GM23338 (cell line): ENCODE measurements around the gene TMEM145. TPM values are rescaled to one million over a fixed set of nuclear protein-coding genes. Genes with fewer than 3 reads are reported as not detected.

Source experiments
- ATAC-seq: fragments of 200-7000 bp; cut with Tn5 transposase; 3 replicates; pipeline ENCODE4 v1.9.1; 2020
- DNase-seq: peaks from one replicate; pipeline ENCODE4 v3.0.0-alpha.2; 2015; ENCODE audit warnings: low spot score
- H2AFZ ChIP-seq: fragments of 200-600 bp; sonication (generic); 2 replicates; pipeline ENCODE4 v1.8.0; 2016; ENCODE audit warnings: antibody characterized with exemption, mild to moderate bottlenecking, moderate library complexity
- H3F3A ChIP-seq: fragments of 200-600 bp; sonication (generic); replicated peaks from 2 replicates; pipeline ENCODE4 v1.8.0; 2017; ENCODE audit warnings: antibody characterized with exemption, mixed run types, low read depth
- H3K27ac ChIP-seq: fragments of 200-600 bp; sonication (generic); 2 replicates; pipeline ENCODE4 v1.6.1; 2016; ENCODE audit warnings: low read depth
- H3K27me3 ChIP-seq: fragments of 200-600 bp; sonication (generic); 2 replicates; pipeline ENCODE4 v1.8.0; 2016; ENCODE audit warnings: mild to moderate bottlenecking, mixed run types, moderate library complexity; ENCODE audit not compliant: insufficient read depth
- H3K36me3 ChIP-seq: fragments of 200-600 bp; sonication (generic); 2 replicates; pipeline ENCODE4 v1.8.0; 2016; ENCODE audit warnings: mild to moderate bottlenecking; ENCODE audit not compliant: insufficient read depth
- H3K4me1 ChIP-seq: fragments of 200-600 bp; sonication (generic); 2 replicates; pipeline ENCODE4 v1.8.0; 2016; ENCODE audit warnings: mild to moderate bottlenecking, moderate library complexity; ENCODE audit not compliant: insufficient read depth
- H3K4me2 ChIP-seq: fragments of 200-600 bp; sonication (generic); 2 replicates; pipeline ENCODE4 v1.7.1; 2017; ENCODE audit warnings: mixed run types
- H3K4me3 ChIP-seq: fragments of 200-600 bp; sonication (generic); 2 replicates; pipeline ENCODE4 v1.6.1; 2016; ENCODE audit warnings: mixed run types
- H3K79me2 ChIP-seq: fragments of 200-600 bp; sonication (generic); replicated peaks from 2 replicates; pipeline ENCODE4 v1.8.0; 2017; ENCODE audit warnings: mild to moderate bottlenecking; ENCODE audit not compliant: insufficient read depth
- H3K9me2 ChIP-seq: fragments of 200-600 bp; sonication (generic); 2 replicates; pipeline ENCODE4 v1.8.0; 2017; ENCODE audit not compliant: insufficient read depth
- H4K20me1 ChIP-seq: fragments of 200-600 bp; sonication (generic); replicated peaks from 2 replicates; pipeline ENCODE4 v1.8.0; 2017; ENCODE audit warnings: mild to moderate bottlenecking; ENCODE audit not compliant: insufficient read depth
- H3K27ac Mint-ChIP-seq: 2 replicates; pipeline ENCODE4 v1.8.0; 2020; ENCODE audit warnings: inconsistent platforms, mild to moderate bottlenecking, moderate library complexity, mixed read lengths
- H3K27me3 Mint-ChIP-seq: 3 replicates; pipeline ENCODE4 v1.8.0; 2022; ENCODE audit warnings: low read depth, mild to moderate bottlenecking, moderate library complexity, mixed read lengths, inconsistent platforms; ENCODE audit not compliant: insufficient read depth, poor library complexity
- H3K36me3 Mint-ChIP-seq: 3 replicates; pipeline ENCODE4 v1.8.0; 2021; ENCODE audit warnings: low read depth, mild to moderate bottlenecking, inconsistent platforms, moderate library complexity, mixed read lengths
- H3K4me1 Mint-ChIP-seq: 3 replicates; pipeline ENCODE4 v1.8.0; 2020; ENCODE audit warnings: mild to moderate bottlenecking, inconsistent platforms, mixed read lengths
- H3K4me3 Mint-ChIP-seq: 3 replicates; pipeline ENCODE4 v1.8.0; 2021; ENCODE audit warnings: moderate library complexity, mild to moderate bottlenecking, inconsistent platforms, mixed read lengths
- H3K9me3 Mint-ChIP-seq: 3 replicates; pipeline ENCODE4 v1.8.0; 2020; ENCODE audit warnings: moderate library complexity, mild to moderate bottlenecking, inconsistent platforms, mixed read lengths
- CREB1 ChIP-seq: fragments of 250-450 bp; sonication (Bioruptor Pico); IDR thresholded peaks from 2 replicates; pipeline ENCODE4 v1.5.0; 2020; ENCODE audit warnings: low read depth, mild to moderate bottlenecking, moderate library complexity
- EZH2 ChIP-seq: fragments of 200-600 bp; sonication (generic); IDR thresholded peaks from one replicate; pipeline ENCODE4 v1.8.0; 2017; ENCODE audit warnings: antibody characterized with exemption, mild to moderate bottlenecking, low read depth; ENCODE audit not compliant: unreplicated experiment
- EZH2phosphoT487 ChIP-seq: fragments of 200-600 bp; sonication (generic); IDR thresholded peaks from one replicate; pipeline ENCODE4 v1.8.1; 2018; ENCODE audit warnings: antibody characterized with exemption; ENCODE audit not compliant: unreplicated experiment
- JUNB ChIP-seq: IDR thresholded peaks from one replicate; pipeline ENCODE4 v1.6.1; 2016; ENCODE audit warnings: antibody characterized with exemption; ENCODE audit not compliant: unreplicated experiment
- NANOG ChIP-seq: IDR thresholded peaks from 2 replicates; pipeline ENCODE4 v1.6.1; 2016; ENCODE audit warnings: antibody characterized with exemption, borderline replicate concordance
- POLR2AphosphoS5 ChIP-seq: IDR thresholded peaks from 2 replicates; pipeline ENCODE4 v1.6.1; 2016; ENCODE audit warnings: antibody characterized with exemption, low read depth
- STAT1 ChIP-seq: IDR thresholded peaks from one replicate; pipeline ENCODE4 v1.6.1; 2016; ENCODE audit warnings: antibody characterized with exemption; ENCODE audit not compliant: unreplicated experiment
- ZNF114 ChIP-seq: fragments of 250-450 bp; sonication (Bioruptor Pico); IDR thresholded peaks from 2 replicates; pipeline ENCODE4 v1.5.0; 2020; ENCODE audit warnings: mild to moderate bottlenecking, moderate library complexity
- ZNF331 ChIP-seq: fragments of 250-450 bp; sonication (Bioruptor Pico); IDR thresholded peaks from 2 replicates; pipeline ENCODE4 v1.5.0; 2020; ENCODE audit warnings: low read depth, mild to moderate bottlenecking, moderate library complexity
- polyA plus RNA-seq: library from polyadenylated mRNA; unstranded; fragments of >200 nt; fragmentation: Nextera tagmentation; extraction: Ambion mirVana; gene quantifications from 2 replicates; pipeline ENCODE4 v1.2.1, GENCODE V29; 2016
- total RNA-seq: library from RNA; depleted of rRNA; stranded (reverse); fragments of >200 nt; shearing (Covaris generic); gene quantifications from 2 replicates; pipeline ENCODE4 v1.2.3, GENCODE V29; 2014
- TF ChIP-seq, protein P1 (sequence below): IDR thresholded peaks from 2 replicates; pipeline ENCODE4 v1.6.1; 2016; ENCODE audit warnings: antibody characterized with exemption
- TF ChIP-seq, protein P2 (sequence below): fragments of 250-450 bp; sonication (Bioruptor Pico); IDR thresholded peaks from 2 replicates; pipeline ENCODE4 v1.5.0; 2020; ENCODE audit warnings: mild to moderate bottlenecking, moderate library complexity
- TF ChIP-seq, protein P3 (sequence below), 2 experiments: fragments of 200-600 bp in 1 of 2; sonication (generic) in 1 of 2; conservative IDR thresholded peaks; 2 replicates each; pipeline versions ENCODE4 v1.5.1 to v1.6.1; 2016 to 2017; ENCODE audit warnings: antibody characterized with exemption in 2 of 2, low read depth in 2 of 2, mild to moderate bottlenecking in 2 of 2, moderate library complexity in 1 of 2

The TMEM145 gene
- total and polyA plus RNA-seq, 2 experiments from 2014 or later, result 1.9 to 5.4 TPM

DNA sequence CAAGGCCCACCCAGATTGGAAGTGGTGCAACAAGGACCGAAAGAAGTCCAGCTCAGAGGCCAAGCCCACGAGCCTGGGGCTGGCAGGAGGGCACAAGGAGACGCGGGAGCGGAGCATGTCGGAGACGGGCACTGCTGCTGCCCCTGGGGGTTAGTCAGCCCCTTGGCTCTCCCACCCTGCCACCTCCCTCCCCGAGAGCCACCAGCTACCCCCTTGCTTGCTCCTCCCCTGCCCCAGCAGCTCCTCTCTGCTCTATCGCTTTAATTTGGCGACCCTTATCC, 25.3 kb upstream of the TMEM145 start:
- Histone ChIP-seq H3K27me3 (no peaks in the 10 kb centered on the region), H3K79me2 (peaks cover 20% of the 10 kb centered on the region), H4K20me1 (peaks cover 4% of the 10 kb centered on the region; the same call in 1 of the 2 replicates), H3K36me3 (peaks cover 4% of the 10 kb centered on the region; the same call in 1 of the 2 replicates), H3K4me3 (no peak overlapping the region), H3F3A (peaks cover 13% of the 10 kb centered on the region; the same call in 1 of the 2 replicates), H2AFZ (no peak overlapping the region), H3K9me2 (no peaks in the 10 kb centered on the region), H3K4me2 (no peak overlapping the region), H3K4me1 (peaks cover 12% of the 10 kb centered on the region; the same call in 1 of the 2 replicates), H3K27ac (no peak overlapping the region)
- DNase-seq (no peak), ATAC-seq (no peak)
- Mint-ChIP-seq H3K27me3 (peaks cover 15% of the 10 kb centered on the region), H3K4me1 (peaks cover 26% of the 10 kb centered on the region), H3K9me3 (no peaks in the 10 kb centered on the region), H3K36me3 (peaks cover 23% of the 10 kb centered on the region), H3K4me3 (no peak overlapping the region), H3K27ac (no peak overlapping the region)
- no peak for TF ChIP-seq JUNB
- no peak for TF ChIP-seq EZH2phosphoT487
- no peak for TF ChIP-seq STAT1
- no peak for TF ChIP-seq POLR2AphosphoS5
- TF ChIP-seq NANOG, result no peak
- TF ChIP-seq ZNF331 (CRISPR knock-in tag), result no peak
- TF ChIP-seq, protein P1, sequence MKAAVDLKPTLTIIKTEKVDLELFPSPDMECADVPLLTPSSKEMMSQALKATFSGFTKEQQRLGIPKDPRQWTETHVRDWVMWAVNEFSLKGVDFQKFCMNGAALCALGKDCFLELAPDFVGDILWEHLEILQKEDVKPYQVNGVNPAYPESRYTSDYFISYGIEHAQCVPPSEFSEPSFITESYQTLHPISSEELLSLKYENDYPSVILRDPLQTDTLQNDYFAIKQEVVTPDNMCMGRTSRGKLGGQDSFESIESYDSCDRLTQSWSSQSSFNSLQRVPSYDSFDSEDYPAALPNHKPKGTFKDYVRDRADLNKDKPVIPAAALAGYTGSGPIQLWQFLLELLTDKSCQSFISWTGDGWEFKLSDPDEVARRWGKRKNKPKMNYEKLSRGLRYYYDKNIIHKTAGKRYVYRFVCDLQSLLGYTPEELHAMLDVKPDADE, result no peak
- no peak for TF ChIP-seq EZH2
- TF ChIP-seq, protein P2, sequence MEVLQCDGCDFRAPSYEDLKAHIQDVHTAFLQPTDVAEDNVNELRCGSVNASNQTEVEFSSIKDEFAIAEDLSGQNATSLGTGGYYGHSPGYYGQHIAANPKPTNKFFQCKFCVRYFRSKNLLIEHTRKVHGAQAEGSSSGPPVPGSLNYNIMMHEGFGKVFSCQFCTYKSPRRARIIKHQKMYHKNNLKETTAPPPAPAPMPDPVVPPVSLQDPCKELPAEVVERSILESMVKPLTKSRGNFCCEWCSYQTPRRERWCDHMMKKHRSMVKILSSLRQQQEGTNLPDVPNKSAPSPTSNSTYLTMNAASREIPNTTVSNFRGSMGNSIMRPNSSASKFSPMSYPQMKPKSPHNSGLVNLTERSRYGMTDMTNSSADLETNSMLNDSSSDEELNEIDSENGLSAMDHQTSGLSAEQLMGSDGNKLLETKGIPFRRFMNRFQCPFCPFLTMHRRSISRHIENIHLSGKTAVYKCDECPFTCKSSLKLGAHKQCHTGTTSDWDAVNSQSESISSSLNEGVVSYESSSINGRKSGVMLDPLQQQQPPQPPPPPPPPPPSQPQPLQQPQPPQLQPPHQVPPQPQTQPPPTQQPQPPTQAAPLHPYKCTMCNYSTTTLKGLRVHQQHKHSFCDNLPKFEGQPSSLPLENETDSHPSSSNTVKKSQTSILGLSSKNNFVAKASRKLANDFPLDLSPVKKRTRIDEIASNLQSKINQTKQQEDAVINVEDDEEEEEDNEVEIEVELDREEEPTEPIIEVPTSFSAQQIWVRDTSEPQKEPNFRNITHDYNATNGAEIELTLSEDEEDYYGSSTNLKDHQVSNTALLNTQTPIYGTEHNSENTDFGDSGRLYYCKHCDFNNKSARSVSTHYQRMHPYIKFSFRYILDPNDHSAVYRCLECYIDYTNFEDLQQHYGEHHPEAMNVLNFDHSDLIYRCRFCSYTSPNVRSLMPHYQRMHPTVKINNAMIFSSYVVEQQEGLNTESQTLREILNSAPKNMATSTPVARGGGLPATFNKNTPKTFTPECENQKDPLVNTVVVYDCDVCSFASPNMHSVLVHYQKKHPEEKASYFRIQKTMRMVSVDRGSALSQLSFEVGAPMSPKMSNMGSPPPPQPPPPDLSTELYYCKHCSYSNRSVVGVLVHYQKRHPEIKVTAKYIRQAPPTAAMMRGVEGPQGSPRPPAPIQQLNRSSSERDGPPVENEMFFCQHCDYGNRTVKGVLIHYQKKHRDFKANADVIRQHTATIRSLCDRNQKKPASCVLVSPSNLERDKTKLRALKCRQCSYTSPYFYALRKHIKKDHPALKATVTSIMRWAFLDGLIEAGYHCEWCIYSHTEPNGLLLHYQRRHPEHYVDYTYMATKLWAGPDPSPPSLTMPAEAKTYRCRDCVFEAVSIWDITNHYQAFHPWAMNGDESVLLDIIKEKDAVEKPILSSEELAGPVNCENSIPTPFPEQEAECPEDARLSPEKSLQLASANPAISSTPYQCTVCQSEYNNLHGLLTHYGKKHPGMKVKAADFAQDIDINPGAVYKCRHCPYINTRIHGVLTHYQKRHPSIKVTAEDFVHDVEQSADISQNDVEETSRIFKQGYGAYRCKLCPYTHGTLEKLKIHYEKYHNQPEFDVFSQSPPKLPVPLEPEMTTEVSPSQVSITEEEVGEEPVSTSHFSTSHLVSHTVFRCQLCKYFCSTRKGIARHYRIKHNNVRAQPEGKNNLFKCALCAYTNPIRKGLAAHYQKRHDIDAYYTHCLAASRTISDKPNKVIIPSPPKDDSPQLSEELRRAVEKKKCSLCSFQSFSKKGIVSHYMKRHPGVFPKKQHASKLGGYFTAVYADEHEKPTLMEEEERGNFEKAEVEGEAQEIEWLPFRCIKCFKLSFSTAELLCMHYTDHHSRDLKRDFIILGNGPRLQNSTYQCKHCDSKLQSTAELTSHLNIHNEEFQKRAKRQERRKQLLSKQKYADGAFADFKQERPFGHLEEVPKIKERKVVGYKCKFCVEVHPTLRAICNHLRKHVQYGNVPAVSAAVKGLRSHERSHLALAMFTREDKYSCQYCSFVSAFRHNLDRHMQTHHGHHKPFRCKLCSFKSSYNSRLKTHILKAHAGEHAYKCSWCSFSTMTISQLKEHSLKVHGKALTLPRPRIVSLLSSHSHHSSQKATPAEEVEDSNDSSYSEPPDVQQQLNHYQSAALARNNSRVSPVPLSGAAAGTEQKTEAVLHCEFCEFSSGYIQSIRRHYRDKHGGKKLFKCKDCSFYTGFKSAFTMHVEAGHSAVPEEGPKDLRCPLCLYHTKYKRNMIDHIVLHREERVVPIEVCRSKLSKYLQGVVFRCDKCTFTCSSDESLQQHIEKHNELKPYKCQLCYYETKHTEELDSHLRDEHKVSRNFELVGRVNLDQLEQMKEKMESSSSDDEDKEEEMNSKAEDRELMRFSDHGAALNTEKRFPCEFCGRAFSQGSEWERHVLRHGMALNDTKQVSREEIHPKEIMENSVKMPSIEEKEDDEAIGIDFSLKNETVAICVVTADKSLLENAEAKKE (CRISPR knock-in tag), result no peak
- no peak for TF ChIP-seq CREB1 (CRISPR knock-in tag)
- TF ChIP-seq, protein P3, sequence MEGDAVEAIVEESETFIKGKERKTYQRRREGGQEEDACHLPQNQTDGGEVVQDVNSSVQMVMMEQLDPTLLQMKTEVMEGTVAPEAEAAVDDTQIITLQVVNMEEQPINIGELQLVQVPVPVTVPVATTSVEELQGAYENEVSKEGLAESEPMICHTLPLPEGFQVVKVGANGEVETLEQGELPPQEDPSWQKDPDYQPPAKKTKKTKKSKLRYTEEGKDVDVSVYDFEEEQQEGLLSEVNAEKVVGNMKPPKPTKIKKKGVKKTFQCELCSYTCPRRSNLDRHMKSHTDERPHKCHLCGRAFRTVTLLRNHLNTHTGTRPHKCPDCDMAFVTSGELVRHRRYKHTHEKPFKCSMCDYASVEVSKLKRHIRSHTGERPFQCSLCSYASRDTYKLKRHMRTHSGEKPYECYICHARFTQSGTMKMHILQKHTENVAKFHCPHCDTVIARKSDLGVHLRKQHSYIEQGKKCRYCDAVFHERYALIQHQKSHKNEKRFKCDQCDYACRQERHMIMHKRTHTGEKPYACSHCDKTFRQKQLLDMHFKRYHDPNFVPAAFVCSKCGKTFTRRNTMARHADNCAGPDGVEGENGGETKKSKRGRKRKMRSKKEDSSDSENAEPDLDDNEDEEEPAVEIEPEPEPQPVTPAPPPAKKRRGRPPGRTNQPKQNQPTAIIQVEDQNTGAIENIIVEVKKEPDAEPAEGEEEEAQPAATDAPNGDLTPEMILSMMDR (conservative IDR thresholded peaks at IDR 0.05; ENCODE audit: low read depth in 2 of 2), result no peak
- no peak for TF ChIP-seq ZNF114
